ENCODE data around the gene R3HDM4.
"Not testable (repeated sequence)": the region's sequence is repeated elsewhere in the genome, so short reads cannot be mapped to it uniquely, and the experiment has no call there.

Gene R3HDM4

GRCh38 chr19:913080-913748 lies at the start of gene R3HDM4:
R3HDM4 (minus strand) TSS chr19:913219; CDS start chr19:913157, 62 bp downstream.
- ChIA-PET POLR2A (no interaction called here), CTCF (no interaction called here)
- TF ChIP-seq HDGF (IDR thresholded peaks at IDR 0.05; ENCODE audit: borderline replicate concordance) (no peak), NFRKB (IDR thresholded peaks at IDR 0.05) (no peak), ZNF384 (IDR thresholded peaks at IDR 0.05) (no peak), ARNT (IDR thresholded peaks at IDR 0.05) (no peak), SUZ12 (IDR thresholded peaks at IDR 0.05) (no peak), PKNOX1 (IDR thresholded peaks at IDR 0.05) (no peak), SP1 (IDR thresholded peaks at IDR 0.05) (no peak), FOXM1 (IDR thresholded peaks at IDR 0.05; ENCODE audit: borderline replicate concordance) (no peak), FOXK2 (IDR thresholded peaks at IDR 0.05) (no peak)
- DNase-seq (ENCODE audit: extremely low spot score): peak; percentile 83

- POLR2A ChIA-PET: no interaction called here
- CTCF ChIA-PET: interaction anchor here (0.6 kb wide), 1 partner anchor 34 kb away, joined by 3 read pairs; no protein-coding TSS in a partner anchor
- DNase-seq (ENCODE audit: extremely low spot score): no peak
- TF ChIP-seq ZNF384 (IDR thresholded peaks at IDR 0.05) (0 out of 2 replicates have a peak, but pooled peaks have one; percentile 38), ELF4 (IDR thresholded peaks at IDR 0.05) (no peak)
Measured at GRCh38 chr19:961866-962620, 49.0 kb upstream of the R3HDM4 start.

GRCh38 chr19:960601-960938 lies 47.6 kb upstream of the R3HDM4 start:
- no peak for TF ChIP-seq L3MBTL2 (conservative IDR thresholded peaks at IDR 0.05)
- CTCF ChIA-PET: no interaction called here
- POLR2A ChIA-PET: no interaction called here

GRCh38 chr19:960020-960419 lies 47.0 kb upstream of the R3HDM4 start:
- DNase-seq (ENCODE audit: extremely low spot score): no peak
- TF ChIP-seq ARNT (IDR thresholded peaks at IDR 0.05) (no peak), L3MBTL2 (conservative IDR thresholded peaks at IDR 0.05) (no peak), NFRKB (IDR thresholded peaks at IDR 0.05) (no peak), LEF1 (IDR thresholded peaks at IDR 0.05; ENCODE audit: borderline replicate concordance) (no peak), ZNF384 (IDR thresholded peaks at IDR 0.05) (no peak), BHLHE40 (IDR thresholded peaks at IDR 0.05; ENCODE audit: borderline replicate concordance) (no peak), TARDBP (IDR thresholded peaks at IDR 0.05) (no peak), FOXA1 (IDR thresholded peaks at IDR 0.05) (no peak), SP1 (IDR thresholded peaks at IDR 0.05) (no peak), FOXM1 (IDR thresholded peaks at IDR 0.05; ENCODE audit: borderline replicate concordance) (no peak)
- POLR2A ChIA-PET: interaction anchor here (0.6 kb wide), 1 partner anchor 21 kb away, joined by 3 read pairs; no protein-coding TSS in a partner anchor
- CTCF ChIA-PET: no interaction called here

More at GRCh38 chr19:960601-960938, 47.6 kb upstream of the R3HDM4 start:
- DNase-seq (ENCODE audit: extremely low spot score): no peak

GRCh38 chr19:958967-959855 lies 46.2 kb upstream of the R3HDM4 start:
- no peak for DNase-seq (ENCODE audit: extremely low spot score)
- CTCF ChIA-PET: no interaction called here
- POLR2A ChIA-PET: interaction anchor here (0.6 kb wide), 1 partner anchor 20 kb away, joined by 3 read pairs; no protein-coding TSS in a partner anchor
- no peak for TF ChIP-seq ARNT (IDR thresholded peaks at IDR 0.05)

GRCh38 chr19:957578-957977 lies 44.6 kb upstream of the R3HDM4 start:
- DNase-seq (ENCODE audit: extremely low spot score); POLR2A ChIA-PET: not testable (repeated sequence)
- CTCF ChIA-PET: interaction anchor here (0.6 kb wide), 1 partner anchor 35 kb away, joined by 3 read pairs; no protein-coding TSS in a partner anchor

GRCh38 chr19:956766-957440 lies 43.9 kb upstream of the R3HDM4 start:
- no peak for DNase-seq (ENCODE audit: extremely low spot score)
- TF ChIP-seq L3MBTL2 (conservative IDR thresholded peaks at IDR 0.05) (no peak), PKNOX1 (IDR thresholded peaks at IDR 0.05) (no peak), ZNF384 (IDR thresholded peaks at IDR 0.05) (no peak), FOXK2 (IDR thresholded peaks at IDR 0.05) (no peak)
- CTCF ChIA-PET: no interaction called here
- POLR2A ChIA-PET: no interaction called here

Measured in HEK293T (cell line).